ENCODE results near the gene ZDHHC4.

The ZDHHC4 gene

DNA sequence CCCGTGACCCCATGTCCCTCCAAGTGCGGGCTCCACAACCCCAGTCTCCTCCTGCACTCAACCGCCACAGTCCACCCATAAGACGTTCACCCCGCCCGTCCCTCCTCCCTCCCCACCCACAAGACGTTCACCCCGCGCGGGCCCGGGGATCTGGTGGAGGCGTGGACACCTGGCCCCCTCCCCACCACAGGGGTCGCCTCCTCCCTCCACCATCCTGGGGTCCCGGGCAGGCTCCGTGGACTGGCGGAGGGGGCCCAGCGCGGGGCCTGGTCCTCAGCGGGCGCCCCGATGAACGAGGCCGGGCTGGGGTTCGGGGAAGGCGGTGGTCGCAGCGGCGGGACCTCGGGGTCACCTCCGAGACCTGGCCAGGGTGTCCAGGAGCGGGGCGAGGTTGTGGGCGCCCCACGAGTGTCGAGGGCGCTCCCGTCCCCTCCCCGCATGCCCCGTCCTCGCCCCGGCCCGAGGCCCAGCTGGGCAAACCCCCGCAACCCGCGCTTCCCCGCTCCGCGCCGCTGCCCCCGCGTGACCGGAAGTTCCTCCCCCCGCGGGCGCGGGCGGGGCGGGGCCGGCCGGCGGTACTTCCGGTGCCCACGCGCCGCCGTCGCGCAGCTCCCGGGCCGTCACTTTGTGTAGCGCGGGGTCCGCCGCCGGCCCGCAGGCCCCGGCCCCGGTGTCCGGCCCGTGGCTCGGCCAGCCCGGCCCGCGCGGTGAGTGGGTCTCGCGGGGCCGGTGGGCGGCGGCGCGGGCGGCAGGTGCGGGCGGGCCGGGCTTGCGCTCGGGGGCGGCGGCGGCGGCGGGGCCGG is 59.7 kb downstream of the ZDHHC4 start, which contains the start of gene ZNF316:
ZNF316 (plus strand) TSS at position 578 of the 803 bp plus-strand sequence. CDS start 5,092 bp downstream, outside the sequence.
- peak; percentile 26 to 64 (median 46) for DNase-seq

DNA sequence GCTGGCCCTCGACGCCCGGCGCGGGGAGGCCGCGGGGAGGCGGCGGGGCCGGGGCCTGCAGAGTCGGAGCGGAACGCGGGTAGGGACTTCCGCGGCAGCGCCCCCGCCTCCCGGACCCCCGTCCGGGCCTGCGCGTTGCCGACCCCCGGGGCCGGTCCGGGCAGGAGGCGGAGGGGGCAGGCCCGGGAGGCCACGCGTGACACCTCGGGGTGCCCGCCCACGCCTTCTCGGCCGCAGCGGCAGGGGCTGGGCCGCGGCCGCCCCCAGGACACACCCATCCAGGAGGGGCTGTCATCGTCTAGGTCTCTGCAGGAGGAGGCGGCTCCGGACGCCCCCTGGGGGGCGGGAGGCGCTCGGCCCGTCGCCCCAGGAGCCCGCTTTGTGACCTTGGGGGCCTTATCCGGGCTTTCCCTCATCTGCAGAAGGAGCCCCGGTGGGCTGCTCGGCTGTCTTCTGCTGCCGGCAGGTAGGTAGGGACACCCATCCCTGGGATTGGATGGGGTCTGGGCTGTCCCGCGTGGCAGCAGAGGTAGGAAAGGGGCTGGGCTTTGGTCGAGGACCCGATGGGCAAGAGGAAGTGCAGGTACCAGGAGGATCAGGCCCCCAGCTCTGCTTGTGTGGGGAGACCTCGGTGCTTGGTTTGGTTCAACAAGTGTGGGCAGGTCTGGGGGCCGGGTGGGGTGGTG is 60.4 kb downstream of the ZDHHC4 start:
- DNase-seq, result peak; percentile 31 to 65 (median 45)
